MCF 10A (cell line): ENCODE measurements around the gene PTX4. TPM values are rescaled to one million over a fixed set of nuclear protein-coding genes. Genes with fewer than 3 reads are reported as not detected.

Experiments used
- BruUV-seq: library from RNA; stranded (reverse); fragments of 400-500 nt; replicated peaks from 2 replicates; lab custom pipeline; 2021; lab: Mats Ljungman, UMichigan
- CTCF ChIA-PET: fragments of 300-600 bp; sonication (Branson Sonifier 250); formaldehyde crosslinking; extraction: SDS; loops from one replicate; lab custom pipeline; 2021; ENCODE audit warnings: antibody characterized with exemption, inconsistent platforms; lab: Yijun Ruan, JAX
- POLR2A ChIA-PET: fragments of 300-600, 350-650 bp; sonication (Branson Sonifier 250); formaldehyde crosslinking; extraction: SDS; loops from one replicate; lab custom pipeline; 2020; ENCODE audit warnings: antibody characterized with exemption, inconsistent platforms; lab: Yijun Ruan, JAX
- DNase-seq: peaks from one replicate; pipeline ENCODE4 v3.0.0-alpha.2; 2018; ENCODE audit not compliant: unreplicated experiment
- H3K27ac Mint-ChIP-seq: one replicate; pipeline ENCODE4 v1.8.0; 2022; ENCODE audit warnings: mild to moderate bottlenecking, low read depth, mixed read lengths; ENCODE audit not compliant: unreplicated experiment
- H3K27me3 Mint-ChIP-seq: one replicate; pipeline ENCODE4 v1.8.0; 2022; ENCODE audit warnings: mixed read lengths; ENCODE audit not compliant: insufficient read depth, unreplicated experiment
- H3K36me3 Mint-ChIP-seq: one replicate; pipeline ENCODE4 v1.8.0; 2022; ENCODE audit warnings: mild to moderate bottlenecking, moderate library complexity, mixed read lengths; ENCODE audit not compliant: insufficient read depth, unreplicated experiment
- H3K4me1 Mint-ChIP-seq: one replicate; pipeline ENCODE4 v1.8.0; 2022; ENCODE audit warnings: mixed read lengths; ENCODE audit not compliant: insufficient read depth, unreplicated experiment
- H3K4me3 Mint-ChIP-seq: one replicate; pipeline ENCODE4 v1.8.0; 2022; ENCODE audit warnings: mild to moderate bottlenecking, moderate library complexity, mixed read lengths; ENCODE audit not compliant: unreplicated experiment
- H3K9me3 Mint-ChIP-seq: one replicate; pipeline ENCODE4 v1.8.0; 2022; ENCODE audit warnings: mixed read lengths; ENCODE audit not compliant: unreplicated experiment
- intact Hi-C: fragments of 100-400 bp; cut with micrococcal nuclease; formaldehyde crosslinking; loops from 2 replicates; pipeline ENCODE4 v1.14.1; 2022
- total RNA-seq: library from RNA; stranded (reverse); gene quantifications from 2 replicates; pipeline ENCODE4 v1.2.3, GENCODE V29; 2022
- TF ChIP-seq, protein P1 (sequence below): fragments of 200-600 bp; IDR thresholded peaks from one replicate; pipeline ENCODE4 v1.8.0; 2022; ENCODE audit warnings: antibody characterized with exemption, mild to moderate bottlenecking; ENCODE audit not compliant: unreplicated experiment

Gene PTX4
- total RNA-seq, 1 experiment from 2014 or later = not detected

DNA sequence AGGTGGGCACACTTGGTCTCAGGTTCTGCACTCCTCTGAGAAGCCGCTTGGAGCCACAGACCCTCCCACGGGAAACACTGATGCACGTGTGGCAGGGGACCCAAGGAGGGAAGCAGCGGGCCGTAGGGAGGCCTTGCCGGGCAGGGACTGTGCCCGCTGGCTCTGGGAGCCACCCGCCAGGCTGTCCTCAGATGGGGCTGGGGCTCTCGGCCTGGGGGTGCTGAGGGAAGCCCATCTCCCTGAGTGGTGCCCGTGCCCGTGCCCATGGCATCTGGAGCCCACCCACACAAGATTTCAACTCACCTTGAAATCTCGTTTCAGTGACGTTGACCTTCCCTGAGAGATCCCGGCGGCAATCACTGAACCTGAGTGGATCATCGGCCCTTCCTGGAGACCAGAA is 31.8 kb downstream of the PTX4 start:
- Mint-ChIP-seq H3K27me3 (no peaks in the 10 kb centered on the region), H3K9me3 (no peaks in the 10 kb centered on the region), H3K4me1 (no peaks in the 10 kb centered on the region), H3K27ac (no peak overlapping the region), H3K4me3 (no peak overlapping the region), H3K36me3 (peaks cover 44% of the 10 kb centered on the region)
- BruUV-seq = no TSS peak
- POLR2A ChIA-PET = no interaction called here
- intact Hi-C loops = no loop called here
- no peak for DNase-seq
- TF ChIP-seq, protein P1, sequence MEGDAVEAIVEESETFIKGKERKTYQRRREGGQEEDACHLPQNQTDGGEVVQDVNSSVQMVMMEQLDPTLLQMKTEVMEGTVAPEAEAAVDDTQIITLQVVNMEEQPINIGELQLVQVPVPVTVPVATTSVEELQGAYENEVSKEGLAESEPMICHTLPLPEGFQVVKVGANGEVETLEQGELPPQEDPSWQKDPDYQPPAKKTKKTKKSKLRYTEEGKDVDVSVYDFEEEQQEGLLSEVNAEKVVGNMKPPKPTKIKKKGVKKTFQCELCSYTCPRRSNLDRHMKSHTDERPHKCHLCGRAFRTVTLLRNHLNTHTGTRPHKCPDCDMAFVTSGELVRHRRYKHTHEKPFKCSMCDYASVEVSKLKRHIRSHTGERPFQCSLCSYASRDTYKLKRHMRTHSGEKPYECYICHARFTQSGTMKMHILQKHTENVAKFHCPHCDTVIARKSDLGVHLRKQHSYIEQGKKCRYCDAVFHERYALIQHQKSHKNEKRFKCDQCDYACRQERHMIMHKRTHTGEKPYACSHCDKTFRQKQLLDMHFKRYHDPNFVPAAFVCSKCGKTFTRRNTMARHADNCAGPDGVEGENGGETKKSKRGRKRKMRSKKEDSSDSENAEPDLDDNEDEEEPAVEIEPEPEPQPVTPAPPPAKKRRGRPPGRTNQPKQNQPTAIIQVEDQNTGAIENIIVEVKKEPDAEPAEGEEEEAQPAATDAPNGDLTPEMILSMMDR = no peak
- CTCF ChIA-PET = no interaction called here

DNA sequence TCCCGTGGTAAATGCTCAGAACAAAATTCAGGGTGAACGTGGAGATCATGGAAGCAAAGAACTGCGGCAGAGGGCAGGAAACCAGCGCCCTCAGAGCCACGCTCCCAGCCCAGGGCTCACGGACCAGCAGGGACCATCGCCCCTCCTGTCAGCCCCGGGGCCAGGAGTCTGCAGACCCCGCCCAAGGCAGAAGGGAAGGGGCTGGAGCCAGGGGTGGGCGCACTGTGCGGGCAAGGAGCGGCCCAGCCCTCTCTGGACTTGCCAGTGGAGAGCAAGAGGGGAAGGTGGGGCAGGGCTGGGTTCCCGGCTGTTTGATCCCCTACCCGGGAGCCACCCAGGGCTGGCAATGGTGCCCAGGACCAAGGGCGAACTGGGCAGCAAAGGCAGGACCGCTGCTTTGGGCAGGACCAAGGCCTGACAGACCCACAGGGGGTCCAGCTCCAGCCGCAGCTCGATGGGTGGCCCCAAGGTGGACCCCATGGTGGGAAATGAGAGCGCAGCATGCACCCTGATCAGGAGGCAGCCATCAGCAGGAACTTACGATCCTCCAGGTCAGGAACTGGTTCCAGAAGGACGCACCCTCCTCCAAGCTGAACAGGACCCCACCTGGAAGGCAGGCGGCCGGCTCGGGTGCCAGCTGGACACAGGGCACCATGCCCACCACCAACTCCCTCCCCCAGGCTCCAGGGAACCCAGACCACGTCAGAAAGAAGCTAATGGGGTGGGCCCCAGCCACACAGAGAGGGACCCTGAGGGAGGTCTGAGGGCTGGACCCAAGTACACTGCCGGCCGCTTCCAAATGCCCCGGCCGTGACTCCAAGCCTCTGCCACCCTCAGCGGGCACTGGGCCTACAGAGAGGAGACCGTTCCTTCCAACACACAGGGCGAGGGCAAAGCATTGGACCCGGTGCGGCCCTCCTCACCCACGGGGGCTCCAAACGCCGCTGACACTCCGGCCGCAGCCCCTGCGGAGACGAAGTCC is 33.3 kb downstream of the PTX4 start:
- Mint-ChIP-seq H3K27ac (no peak overlapping the region), H3K36me3 (peaks cover 37% of the 10 kb centered on the region), H3K4me1 (no peaks in the 10 kb centered on the region), H3K9me3 (no peaks in the 10 kb centered on the region), H3K4me3 (no peak overlapping the region), H3K27me3 (no peaks in the 10 kb centered on the region)
- no peak for DNase-seq
- BruUV-seq = no TSS peak
- POLR2A ChIA-PET = interaction anchor here (0.6 kb wide), 1 partner anchor 101 kb away, joined by 3 read pairs; no protein-coding TSS in a partner anchor
- intact Hi-C loops = no loop called here
- TF ChIP-seq, protein P1 = no peak
- CTCF ChIA-PET = no interaction called here

DNA sequence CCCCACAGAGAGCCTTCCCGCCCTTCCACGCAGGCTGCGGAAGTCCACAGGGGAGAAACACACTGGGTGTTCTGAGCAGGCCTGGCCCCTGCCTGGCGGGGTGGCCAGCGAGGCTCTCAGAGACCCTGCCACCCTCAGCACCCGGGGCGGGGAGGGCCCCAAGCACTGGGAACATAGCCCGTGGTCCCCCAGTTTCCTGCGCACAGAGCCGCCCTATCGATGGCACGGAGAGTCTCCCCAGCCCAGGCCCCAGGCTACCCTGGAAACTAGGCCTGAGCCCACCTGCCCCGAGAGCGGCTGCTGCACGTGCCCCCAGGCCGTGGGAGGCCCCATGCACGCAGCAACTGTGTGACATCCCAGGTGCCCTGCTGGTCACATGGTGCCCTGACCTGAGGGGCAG is 34.2 kb downstream of the PTX4 start:
- POLR2A ChIA-PET = interaction anchor here (0.6 kb wide), 1 partner anchor 102 kb away, joined by 3 read pairs; no protein-coding TSS in a partner anchor
- no peak for DNase-seq
- CTCF ChIA-PET = no interaction called here
- TF ChIP-seq, protein P1 = no peak
- H3K4me1 Mint-ChIP-seq = no peaks in the 10 kb centered on the region
- H3K9me3 Mint-ChIP-seq = no peaks in the 10 kb centered on the region
- H3K27ac Mint-ChIP-seq = no peak overlapping the region
- no TSS peak for BruUV-seq
- H3K36me3 Mint-ChIP-seq = peaks cover 37% of the 10 kb centered on the region
- H3K4me3 Mint-ChIP-seq = no peak overlapping the region
- H3K27me3 Mint-ChIP-seq = no peaks in the 10 kb centered on the region
- intact Hi-C loops = no loop called here

DNA sequence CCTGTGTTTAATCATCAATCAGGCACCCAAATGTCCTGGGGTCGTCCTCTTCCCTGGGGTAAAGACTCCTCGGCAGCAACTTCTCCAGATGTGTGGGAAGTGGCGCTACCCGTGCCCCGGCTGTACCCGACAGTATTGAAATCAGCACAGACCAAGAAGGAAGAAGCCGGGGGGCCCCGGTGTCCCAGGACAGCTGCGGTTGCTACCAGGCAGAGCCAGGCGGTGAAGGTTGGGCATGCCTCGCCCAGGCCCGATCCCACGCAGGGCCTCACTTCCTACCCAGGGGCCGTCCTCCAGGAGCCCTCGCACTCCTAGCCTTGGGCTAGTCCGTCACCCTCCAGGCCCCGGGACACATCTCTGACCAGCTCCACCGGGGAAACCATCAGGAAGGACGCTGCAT is 35.4 kb downstream of the PTX4 start:
- intact Hi-C loops = no loop called here
- Mint-ChIP-seq H3K4me1 (no peaks in the 10 kb centered on the region), H3K36me3 (peaks cover 31% of the 10 kb centered on the region), H3K9me3 (no peaks in the 10 kb centered on the region), H3K4me3 (no peak overlapping the region), H3K27ac (no peak overlapping the region), H3K27me3 (no peaks in the 10 kb centered on the region)
- ChIA-PET CTCF (interaction anchor here (0.6 kb wide), 1 partner anchor 154 kb away, joined by 3 read pairs; no protein-coding TSS in a partner anchor), POLR2A (no interaction called here)
- no TSS peak for BruUV-seq
- DNase-seq = no peak
- TF ChIP-seq, protein P1 = no peak
